ENCODE measurements around the gene AXDND1.

Gene AXDND1

DNA sequence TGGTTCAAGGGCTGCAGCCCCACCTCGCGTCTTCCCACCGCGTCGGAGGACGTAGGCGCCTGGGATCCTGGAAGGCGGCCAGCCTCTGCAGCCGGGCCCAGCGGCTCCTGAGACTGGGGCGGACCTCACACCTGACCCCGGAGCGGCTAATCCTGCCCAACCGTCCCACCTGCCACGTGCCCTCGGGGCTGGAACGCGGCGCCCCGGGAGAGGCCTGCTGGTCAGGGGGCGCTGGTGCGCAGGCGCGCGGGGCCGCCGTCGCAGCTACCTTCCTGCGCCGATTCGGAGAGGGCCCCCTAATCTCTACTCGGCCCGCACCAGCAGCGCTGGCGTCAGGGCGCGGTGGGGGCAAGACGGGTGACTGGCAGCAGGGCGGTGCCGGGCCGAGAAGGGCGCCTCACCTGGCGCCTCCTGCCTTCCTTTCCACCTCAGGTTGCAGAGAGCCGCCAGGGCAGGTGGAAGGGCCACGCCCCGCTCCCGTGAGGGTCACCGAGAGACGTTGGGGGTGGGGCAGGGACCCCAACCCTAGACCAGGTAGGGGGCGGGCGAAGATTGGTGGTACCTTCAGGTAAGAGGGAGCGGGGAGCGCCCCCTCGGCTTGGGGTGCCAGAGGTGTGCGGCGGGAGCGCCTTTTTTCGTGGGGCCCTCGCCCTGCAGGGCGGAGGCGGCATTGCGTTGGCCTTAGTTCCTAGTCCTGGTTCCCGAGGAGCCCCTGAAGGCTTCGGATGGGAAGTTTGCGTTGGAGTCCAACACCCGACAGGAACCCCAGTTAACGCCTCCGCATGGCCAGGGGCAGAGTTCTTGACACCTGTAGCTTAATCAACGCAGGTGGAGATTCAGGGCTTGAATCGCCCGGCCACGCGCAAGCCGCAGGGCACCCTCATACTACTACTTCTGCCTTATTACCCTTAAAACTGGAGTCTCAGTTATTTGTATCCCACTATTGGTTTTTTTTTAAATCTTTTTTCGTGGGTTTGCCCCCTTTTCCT lies 226.1 kb downstream of the AXDND1 start, which contains the start of gene TDRD5:
TDRD5 (plus strand) TSS at position 241 of the 989 bp plus-strand sequence. CDS start 784 bp downstream, outside the sequence.
- peak within 1 kb of the TSS; percentile 18 for H3K4me3 ChIP-seq (ENCODE audit: low read depth, low read length)
- in situ Hi-C loops (cut with HindIII; ENCODE audit: low sequenced_read_pairs), result no loop called here
- TF ChIP-seq, protein P1, sequence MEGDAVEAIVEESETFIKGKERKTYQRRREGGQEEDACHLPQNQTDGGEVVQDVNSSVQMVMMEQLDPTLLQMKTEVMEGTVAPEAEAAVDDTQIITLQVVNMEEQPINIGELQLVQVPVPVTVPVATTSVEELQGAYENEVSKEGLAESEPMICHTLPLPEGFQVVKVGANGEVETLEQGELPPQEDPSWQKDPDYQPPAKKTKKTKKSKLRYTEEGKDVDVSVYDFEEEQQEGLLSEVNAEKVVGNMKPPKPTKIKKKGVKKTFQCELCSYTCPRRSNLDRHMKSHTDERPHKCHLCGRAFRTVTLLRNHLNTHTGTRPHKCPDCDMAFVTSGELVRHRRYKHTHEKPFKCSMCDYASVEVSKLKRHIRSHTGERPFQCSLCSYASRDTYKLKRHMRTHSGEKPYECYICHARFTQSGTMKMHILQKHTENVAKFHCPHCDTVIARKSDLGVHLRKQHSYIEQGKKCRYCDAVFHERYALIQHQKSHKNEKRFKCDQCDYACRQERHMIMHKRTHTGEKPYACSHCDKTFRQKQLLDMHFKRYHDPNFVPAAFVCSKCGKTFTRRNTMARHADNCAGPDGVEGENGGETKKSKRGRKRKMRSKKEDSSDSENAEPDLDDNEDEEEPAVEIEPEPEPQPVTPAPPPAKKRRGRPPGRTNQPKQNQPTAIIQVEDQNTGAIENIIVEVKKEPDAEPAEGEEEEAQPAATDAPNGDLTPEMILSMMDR (IDR thresholded peaks at IDR 0.05; ENCODE audit: low read depth, low read length, missing control alignments), result no peak
- DNase-seq (ENCODE audit: low read depth), result no peak

DNA sequence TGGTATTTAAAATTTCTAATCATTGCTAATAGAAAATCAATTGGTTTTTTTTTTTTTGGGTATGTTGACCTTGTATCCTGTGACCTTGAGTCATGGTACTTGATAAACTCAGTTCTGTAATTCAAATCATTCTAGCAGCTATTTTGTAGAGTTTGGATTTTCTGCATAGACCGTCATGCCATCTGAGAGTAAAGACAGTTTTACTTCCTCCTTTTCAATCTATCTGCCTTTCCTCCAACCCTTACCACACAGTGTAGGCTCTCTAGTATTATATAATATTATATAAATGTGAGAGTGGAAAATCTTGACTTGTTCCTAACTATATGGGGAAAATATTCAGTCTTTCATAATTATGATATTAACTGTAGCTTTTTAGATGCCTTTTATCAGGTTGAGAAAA lies 232.9 kb downstream of the AXDND1 start:
- TF ChIP-seq, protein P1 (IDR thresholded peaks at IDR 0.05; ENCODE audit: low read depth, low read length, missing control alignments), result no peak
- in situ Hi-C loops (cut with HindIII; ENCODE audit: low sequenced_read_pairs), result no loop called here
- DNase-seq (ENCODE audit: low read depth), result no peak
- H3K4me3 ChIP-seq (ENCODE audit: low read depth, low read length), result no peak overlapping the region

DNA sequence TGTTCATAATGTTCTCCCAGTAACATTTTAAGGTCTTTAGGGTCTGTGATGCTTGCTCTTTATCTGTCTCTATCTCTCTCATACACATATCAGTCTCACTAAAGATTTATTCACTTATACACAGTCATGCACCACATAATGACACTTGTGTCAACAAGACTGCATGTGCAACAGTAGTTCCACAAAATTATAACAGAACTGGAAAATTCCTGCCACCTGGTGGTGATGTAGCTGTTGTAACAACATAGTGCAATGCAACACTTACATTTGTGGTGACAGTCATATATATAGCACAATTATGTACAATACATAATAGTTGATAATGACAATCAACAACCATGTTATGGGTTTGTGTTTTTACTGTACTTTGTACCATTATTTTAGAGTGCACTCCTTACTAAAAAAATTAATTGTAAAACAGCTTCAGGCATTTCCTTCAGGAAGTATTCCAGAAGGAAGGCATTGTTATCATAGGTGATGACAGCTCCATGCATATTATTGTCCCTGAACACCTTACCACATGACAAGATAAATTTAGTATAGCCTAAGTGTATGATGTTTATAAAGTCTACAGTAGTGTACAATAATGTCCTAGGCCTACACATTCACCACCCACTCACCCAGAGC lies 234.0 kb downstream of the AXDND1 start:
- no peak for DNase-seq (ENCODE audit: low read depth)
- in situ Hi-C loops (cut with HindIII; ENCODE audit: low sequenced_read_pairs), result no loop called here
- no peak overlapping the region for H3K4me3 ChIP-seq (ENCODE audit: low read depth, low read length)
- TF ChIP-seq, protein P1 (IDR thresholded peaks at IDR 0.05; ENCODE audit: low read depth, low read length, missing control alignments), result no peak

DNA sequence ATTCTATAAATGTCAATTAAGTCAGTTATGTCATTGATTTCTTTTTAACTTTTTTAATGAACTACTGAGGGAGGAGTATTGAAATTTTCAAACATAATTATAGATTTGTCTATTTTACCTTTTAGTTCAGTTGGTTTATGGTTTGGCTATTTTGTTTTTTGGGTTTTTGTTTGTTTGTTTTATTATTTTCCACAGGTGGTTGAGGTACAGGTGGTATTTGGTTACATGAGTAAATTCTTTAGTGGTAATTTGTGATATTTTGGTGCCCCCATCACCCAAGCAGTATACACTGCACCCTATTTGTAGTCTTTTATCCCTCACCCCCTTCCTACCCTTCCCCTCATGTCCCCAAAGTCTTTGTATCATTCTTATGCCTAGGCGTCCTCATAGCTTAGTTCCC lies 235.3 kb downstream of the AXDND1 start:
- no peak overlapping the region for H3K4me3 ChIP-seq (ENCODE audit: low read depth, low read length)
- in situ Hi-C loops (cut with HindIII; ENCODE audit: low sequenced_read_pairs), result no loop called here
- no peak for DNase-seq (ENCODE audit: low read depth)
- TF ChIP-seq, protein P1 (IDR thresholded peaks at IDR 0.05; ENCODE audit: low read depth, low read length, missing control alignments), result no peak

Data from astrocyte of the cerebellum (primary cell).